Rectal smooth muscle tissue (tissue), 1 donor: ENCODE results near the gene USP54.

Experiments used
- H3K27ac ChIP-seq: one replicate; pipeline ENCODE4 v1.7.0; 2013; ENCODE audit warnings: low read depth, low read length, inconsistent platforms
- H3K27me3 ChIP-seq: one replicate; pipeline ENCODE4 v1.7.0; 2013; ENCODE audit warnings: low read length; ENCODE audit not compliant: control insufficient read depth, insufficient read depth
- H3K36me3 ChIP-seq: one replicate; pipeline ENCODE4 v1.7.0; 2013; ENCODE audit warnings: low read length; ENCODE audit not compliant: control insufficient read depth, insufficient read depth
- H3K4me1 ChIP-seq: one replicate; pipeline ENCODE4 v1.7.0; 2013; ENCODE audit warnings: low read length; ENCODE audit not compliant: control insufficient read depth, insufficient read depth
- H3K4me3 ChIP-seq: one replicate; pipeline ENCODE4 v1.7.0; 2013; ENCODE audit warnings: low read length
- H3K9ac ChIP-seq: one replicate; pipeline ENCODE4 v1.7.0; 2013; ENCODE audit warnings: low read length

The USP54 gene

DNA sequence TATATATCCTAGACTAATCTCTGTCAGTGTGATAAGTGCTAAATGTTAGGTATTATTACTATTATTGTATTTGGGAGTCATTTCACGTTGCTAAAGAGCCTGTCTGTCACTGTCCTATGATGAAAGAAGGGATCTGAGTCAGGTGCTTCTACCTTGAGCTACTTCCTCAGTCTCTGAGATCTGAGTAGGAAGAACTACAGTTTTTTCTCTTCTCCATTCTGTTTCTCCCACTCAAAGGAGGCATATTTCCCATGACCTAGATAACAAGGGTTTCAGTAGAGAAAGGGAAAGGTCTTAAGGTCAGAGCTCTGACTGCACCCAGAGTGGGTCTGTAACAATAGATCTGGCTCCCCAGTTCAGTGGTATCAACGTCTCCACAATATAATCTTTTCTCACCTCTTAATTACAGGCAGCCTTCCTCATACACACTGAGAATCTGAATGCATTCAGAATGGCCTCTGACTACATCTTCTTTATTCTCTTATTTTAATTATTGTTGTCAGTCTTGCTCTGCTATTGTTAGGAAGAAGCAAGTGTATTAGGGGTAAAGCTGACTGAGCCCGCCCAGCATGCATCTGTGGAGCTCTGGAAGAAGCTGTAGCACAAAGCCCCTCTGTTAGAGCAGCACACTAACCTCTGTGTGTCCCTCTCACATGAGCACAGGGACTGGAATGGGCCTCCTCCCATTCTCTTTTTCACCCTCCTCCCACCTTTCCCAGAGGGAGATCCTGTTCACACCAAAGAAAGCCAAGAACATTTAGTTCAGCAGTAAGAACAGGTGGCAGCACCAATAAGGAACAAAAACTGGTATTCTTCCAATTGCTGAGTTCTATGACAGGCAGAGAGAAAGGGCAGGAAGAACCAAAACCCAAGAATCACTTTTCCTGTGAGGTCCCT is 38.1 kb downstream of the USP54 start:
- H3K27ac ChIP-seq: no peak overlapping the region

DNA sequence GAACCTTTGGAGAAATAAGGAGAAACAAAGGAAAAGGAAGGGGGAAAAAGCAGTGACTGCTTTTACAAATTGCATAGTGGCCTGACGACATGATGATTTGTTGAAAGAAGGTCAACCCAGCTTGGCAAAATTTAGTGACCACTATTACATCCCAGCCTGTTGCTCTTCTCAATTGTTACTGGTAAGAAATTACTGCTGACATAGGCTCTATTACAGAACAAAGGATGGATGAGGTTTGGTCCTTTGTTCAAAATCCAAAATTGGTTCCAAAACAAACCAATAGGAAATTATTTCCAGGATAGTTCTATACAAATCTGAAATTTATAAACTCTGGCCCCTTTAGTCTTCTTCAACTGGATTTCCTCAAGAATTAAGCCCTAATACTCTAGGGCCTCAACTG is 39.6 kb downstream of the USP54 start:
- H3K4me3 ChIP-seq: no peak overlapping the region
- no peaks in the 10 kb centered on the region for H3K27me3 ChIP-seq
- no peak overlapping the region for H3K27ac ChIP-seq
- no peaks in the 10 kb centered on the region for H3K36me3 ChIP-seq
- H3K9ac ChIP-seq: no peak overlapping the region
- no peaks in the 10 kb centered on the region for H3K4me1 ChIP-seq

More for the DNA sequence above, 38.1 kb downstream of the USP54 start:
- Histone ChIP-seq H3K4me3 (no peak overlapping the region), H3K27me3 (no peaks in the 10 kb centered on the region), H3K36me3 (no peaks in the 10 kb centered on the region), H3K4me1 (no peaks in the 10 kb centered on the region), H3K9ac (no peak overlapping the region)

DNA sequence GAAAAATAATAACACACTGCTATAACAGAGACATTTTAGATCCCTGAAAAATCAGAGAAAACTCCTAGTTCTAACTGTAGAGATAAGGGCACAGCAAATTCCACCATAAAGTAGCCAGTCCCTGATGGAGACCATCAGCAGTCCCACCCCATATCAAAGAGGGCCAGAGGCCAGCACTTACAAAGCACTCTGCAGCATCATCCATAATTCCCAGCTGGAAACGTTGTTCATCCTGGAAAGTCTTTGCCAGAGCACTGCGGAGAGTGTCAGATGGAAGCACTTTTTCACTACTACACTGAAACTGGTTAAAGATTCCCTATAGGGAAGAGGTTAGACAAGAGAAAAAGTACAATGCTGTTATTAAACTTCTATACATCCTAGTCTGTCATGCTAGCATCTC is 45.8 kb downstream of the USP54 start:
- Histone ChIP-seq H3K27me3 (no peaks in the 10 kb centered on the region), H3K4me1 (no peaks in the 10 kb centered on the region), H3K36me3 (peaks cover 12% of the 10 kb centered on the region), H3K4me3 (no peak overlapping the region), H3K9ac (no peak overlapping the region), H3K27ac (no peak overlapping the region)

DNA sequence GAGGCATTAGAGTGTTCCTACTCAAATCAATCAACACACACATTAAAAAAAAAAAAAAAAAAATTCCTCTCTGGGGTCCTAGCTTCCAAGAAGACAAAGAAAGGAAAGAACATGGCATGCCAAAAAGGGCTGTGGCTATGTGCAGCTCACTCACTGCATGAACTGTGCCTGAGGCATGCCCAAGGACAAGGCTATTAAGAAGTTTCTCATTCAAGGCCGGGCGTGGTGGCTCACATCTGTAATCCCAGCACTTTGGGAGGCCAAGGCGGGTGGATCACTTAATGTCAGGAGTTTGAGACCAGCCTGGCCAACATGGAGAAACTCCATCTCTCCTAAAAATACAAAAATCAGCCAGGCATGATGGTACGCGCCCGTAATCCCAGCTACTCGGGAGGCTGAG is 53.4 kb downstream of the USP54 start:
- Histone ChIP-seq H3K27ac (no peak overlapping the region), H3K4me1 (no peaks in the 10 kb centered on the region), H3K36me3 (peaks cover 13% of the 10 kb centered on the region), H3K4me3 (no peak overlapping the region), H3K27me3 (no peaks in the 10 kb centered on the region), H3K9ac (no peak overlapping the region)

DNA sequence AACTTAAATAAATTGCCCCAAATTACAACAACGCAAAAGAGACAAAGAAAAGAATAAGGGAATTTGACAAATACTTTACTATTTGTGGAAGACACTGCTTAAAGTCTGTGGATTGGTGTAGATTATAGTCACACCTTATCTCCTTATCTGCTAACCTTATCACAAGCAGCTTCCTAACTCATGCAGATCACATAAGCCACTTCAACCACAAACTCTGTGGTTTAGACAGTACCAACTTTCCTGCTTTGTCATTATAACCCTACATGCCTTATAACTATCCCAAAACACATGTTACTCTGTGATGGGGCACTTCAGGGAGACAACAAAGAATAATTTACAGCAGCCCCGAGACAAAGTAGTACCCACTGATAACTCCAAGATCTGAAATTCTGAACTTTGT is 53.9 kb downstream of the USP54 start:
- H3K4me1 ChIP-seq: no peaks in the 10 kb centered on the region
- H3K27ac ChIP-seq: no peak overlapping the region
- H3K9ac ChIP-seq: no peak overlapping the region
- H3K4me3 ChIP-seq: no peak overlapping the region
- H3K36me3 ChIP-seq: peaks cover 13% of the 10 kb centered on the region
- H3K27me3 ChIP-seq: no peaks in the 10 kb centered on the region

DNA sequence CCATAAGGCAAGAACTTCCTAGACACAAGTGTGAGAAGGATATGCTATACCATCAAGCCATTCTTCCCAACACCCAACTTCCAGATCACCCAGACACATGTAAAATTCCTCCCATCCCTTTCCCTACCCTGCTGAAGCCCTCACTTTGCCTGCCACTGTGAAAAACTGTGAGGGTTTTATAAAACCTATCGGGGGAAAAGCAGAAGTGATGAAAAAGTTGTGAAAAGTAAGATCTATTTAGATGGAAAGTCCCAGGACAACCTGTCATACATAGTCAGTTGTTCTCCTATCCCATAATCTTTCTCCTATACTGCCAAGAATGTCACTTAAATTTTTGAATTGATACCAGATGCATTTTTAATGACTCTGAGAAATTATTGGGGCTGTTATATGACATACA is 56.3 kb downstream of the USP54 start:
- H3K4me3 ChIP-seq: no peak overlapping the region
- H3K27ac ChIP-seq: no peak overlapping the region
- H3K9ac ChIP-seq: no peak overlapping the region
- H3K4me1 ChIP-seq: no peaks in the 10 kb centered on the region
- no peaks in the 10 kb centered on the region for H3K27me3 ChIP-seq
- peaks cover 3% of the 10 kb centered on the region for H3K36me3 ChIP-seq

DNA sequence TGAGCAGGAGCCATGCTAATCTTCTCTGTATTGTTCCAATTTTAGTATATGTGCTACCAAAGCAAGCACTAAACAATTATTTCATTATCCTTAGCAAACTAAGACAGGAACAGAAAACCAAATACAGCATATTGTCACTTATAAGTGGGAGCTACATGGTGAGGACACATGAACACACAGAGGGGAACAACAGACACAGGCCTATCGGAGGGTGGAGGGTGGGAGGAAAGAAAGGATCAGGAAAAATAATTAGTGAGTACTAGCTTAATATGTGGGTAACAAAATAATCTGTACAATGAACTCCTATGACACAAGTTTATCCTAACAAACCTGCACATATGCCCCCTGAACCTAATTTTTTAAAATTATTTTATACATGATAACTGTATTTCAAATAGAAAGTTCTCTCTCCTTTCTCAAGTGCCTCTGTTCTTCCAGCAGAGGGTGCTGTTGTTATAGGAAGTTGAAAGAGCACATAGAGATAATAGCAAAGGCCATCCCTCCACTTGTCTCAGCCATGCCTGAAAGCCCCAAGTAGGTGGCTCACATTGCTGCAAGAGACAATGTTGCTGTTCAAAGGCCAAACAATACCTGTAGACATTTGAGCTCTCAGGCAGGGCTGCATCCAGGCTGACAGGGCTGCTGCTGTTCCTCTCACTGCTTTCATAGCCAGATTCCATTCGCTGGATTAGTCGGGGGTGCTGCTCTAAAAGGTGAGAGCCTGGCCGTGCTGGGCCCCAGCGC is 61.9 kb downstream of the USP54 start:
- Histone ChIP-seq H3K4me3 (no peak overlapping the region), H3K27me3 (no peaks in the 10 kb centered on the region), H3K36me3 (peaks cover 7% of the 10 kb centered on the region), H3K9ac (no peak overlapping the region), H3K4me1 (no peaks in the 10 kb centered on the region), H3K27ac (no peak overlapping the region)

DNA sequence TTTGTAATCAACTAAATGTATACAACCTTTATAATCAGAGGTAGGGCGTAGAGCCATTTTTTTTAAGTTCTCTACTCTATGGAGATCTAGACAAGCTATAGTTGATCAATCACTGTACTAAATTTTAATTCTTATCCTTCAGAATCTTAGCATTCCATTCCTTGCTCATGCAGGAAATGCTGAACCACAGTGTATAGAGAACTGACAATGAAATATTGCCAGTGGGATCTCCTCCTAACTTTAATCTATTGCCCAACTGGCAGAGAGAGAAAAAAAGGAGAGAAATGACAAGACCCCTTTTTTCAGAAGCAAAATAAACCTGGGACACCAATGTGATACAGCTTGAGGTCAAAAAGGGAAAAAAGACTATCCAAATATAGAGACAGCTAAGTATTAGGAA is 68.9 kb downstream of the USP54 start:
- Histone ChIP-seq H3K4me3 (no peak overlapping the region), H3K9ac (no peak overlapping the region), H3K27ac (no peak overlapping the region), H3K36me3 (peaks cover 11% of the 10 kb centered on the region), H3K4me1 (no peaks in the 10 kb centered on the region), H3K27me3 (no peaks in the 10 kb centered on the region)

DNA sequence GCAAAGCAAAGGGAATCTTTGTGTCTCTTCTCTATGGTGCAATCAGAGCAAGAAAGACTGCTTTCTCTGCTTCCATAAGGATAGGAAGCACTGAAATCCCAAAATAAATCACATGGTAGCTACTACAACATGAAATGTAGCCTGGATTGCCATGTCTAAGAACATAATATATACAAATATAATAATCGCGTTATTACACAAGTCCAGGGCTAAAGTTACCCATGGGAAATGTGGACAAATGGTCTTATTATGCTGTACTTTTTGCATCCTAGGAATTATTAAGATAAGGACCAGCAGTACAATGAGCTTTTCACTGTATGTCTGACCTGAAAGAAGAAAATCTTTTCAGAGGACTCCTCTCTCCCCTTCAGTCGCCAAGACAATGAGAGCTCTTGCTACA is 71.8 kb downstream of the USP54 start:
- Histone ChIP-seq H3K27me3 (no peaks in the 10 kb centered on the region), H3K36me3 (peaks cover 14% of the 10 kb centered on the region), H3K4me3 (no peak overlapping the region), H3K27ac (no peak overlapping the region), H3K4me1 (no peaks in the 10 kb centered on the region), H3K9ac (no peak overlapping the region)

DNA sequence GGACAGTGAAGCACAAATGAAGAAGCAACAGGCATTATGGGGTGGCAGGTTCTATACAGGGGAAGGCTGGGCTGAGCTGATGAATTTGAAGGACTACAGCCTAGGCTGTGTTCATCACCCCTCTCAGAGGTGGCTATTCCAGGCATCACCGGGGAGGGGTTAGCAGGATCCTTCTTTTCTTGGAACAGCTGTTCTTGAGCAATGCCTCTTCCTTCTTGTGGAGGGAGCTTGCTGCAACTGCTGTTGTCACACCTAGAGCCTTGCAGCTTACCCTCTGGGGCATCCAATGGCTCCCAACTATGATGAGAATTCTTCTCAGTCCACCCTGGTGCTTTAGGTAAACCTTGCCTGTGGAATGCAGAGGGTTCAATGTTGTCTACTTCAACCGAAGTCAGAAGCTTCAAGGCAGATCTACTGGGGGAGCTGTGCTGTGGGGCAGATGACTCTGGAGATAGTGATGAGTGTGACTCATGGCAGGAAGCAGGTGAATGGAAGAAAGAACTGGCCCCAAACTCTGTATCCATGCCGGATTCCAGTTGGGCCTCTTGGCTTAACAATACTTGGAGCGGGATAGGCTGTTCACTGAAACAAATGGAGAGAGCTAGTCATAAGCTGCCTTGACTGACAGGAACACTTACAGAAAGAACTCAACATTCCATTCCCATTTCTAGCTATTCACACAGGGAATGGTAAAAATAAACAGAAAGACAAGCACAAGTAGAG is 73.8 kb downstream of the USP54 start:
- Histone ChIP-seq H3K4me3 (no peak overlapping the region), H3K36me3 (peaks cover 10% of the 10 kb centered on the region), H3K27ac (no peak overlapping the region), H3K4me1 (no peaks in the 10 kb centered on the region), H3K27me3 (no peaks in the 10 kb centered on the region), H3K9ac (no peak overlapping the region)

DNA sequence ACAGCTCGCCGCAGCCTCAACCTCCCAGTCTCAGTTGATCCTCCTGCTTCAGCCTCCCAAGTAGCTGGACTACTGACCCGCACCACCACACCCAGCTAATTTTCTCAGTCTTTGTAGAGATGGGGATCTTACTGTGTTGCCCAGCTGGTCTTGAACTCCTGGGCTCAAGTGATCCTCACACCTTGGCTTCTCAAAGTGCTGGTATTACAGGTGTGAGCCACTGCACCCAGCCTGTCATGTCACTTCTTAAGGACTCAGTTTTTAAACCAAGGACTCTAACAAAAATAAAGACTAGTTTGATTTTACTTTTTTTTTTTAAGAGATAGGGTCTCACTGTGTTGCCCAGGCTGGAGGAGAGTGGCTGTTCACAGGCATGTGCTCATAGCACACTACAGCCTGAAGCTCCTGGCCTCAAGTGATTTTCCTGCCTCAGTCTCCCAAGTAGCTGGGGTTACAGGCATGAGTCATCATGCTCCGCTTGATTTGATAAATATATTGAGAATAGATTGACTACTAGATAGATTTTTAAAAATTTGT is 78.9 kb downstream of the USP54 start:
- Histone ChIP-seq H3K36me3 (peaks cover 5% of the 10 kb centered on the region), H3K27ac (no peak overlapping the region), H3K27me3 (no peaks in the 10 kb centered on the region), H3K9ac (no peak overlapping the region), H3K4me3 (no peak overlapping the region), H3K4me1 (no peaks in the 10 kb centered on the region)

DNA sequence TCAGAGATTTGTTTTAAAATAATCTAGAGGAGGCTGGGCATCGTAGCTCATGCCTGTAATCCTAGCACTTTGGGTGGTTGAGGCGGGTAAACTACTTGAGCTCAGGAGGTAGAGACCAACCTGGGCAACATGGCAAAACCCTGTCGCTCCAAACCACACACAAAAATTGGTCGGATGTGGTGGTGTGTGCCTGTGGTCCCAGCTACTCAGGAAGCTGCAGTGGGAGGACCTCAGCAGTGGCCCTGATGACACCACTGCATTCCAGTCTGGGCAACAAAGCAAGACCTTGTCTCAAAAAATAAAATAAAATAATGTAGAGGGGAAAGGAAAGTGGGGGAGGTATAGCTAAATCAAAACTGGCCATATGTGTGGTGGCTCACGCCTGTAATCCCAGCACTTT is 81.4 kb downstream of the USP54 start:
- peaks cover 3% of the 10 kb centered on the region for H3K36me3 ChIP-seq
- H3K9ac ChIP-seq: no peak overlapping the region
- no peaks in the 10 kb centered on the region for H3K4me1 ChIP-seq
- no peak overlapping the region for H3K27ac ChIP-seq
- H3K27me3 ChIP-seq: no peaks in the 10 kb centered on the region
- H3K4me3 ChIP-seq: no peak overlapping the region
